22Rv1 (cell line): ENCODE results near the gene CNTN5.

Source experiments
- H3K27ac ChIP-seq: fragments of 450-650 bp; 2 replicates; pipeline ENCODE4 v1.5.1; 2017
- ZFX ChIP-seq: fragments of 450-650 bp; IDR thresholded peaks from 2 replicates; pipeline ENCODE4 v1.6.1; 2017; ENCODE audit warnings: antibody characterized with exemption, borderline replicate concordance
- TF ChIP-seq, protein P1 (sequence below): fragments of 450-650 bp; IDR thresholded peaks from 2 replicates; pipeline ENCODE4 v1.5.1; 2017; ENCODE audit warnings: mild to moderate bottlenecking

Gene CNTN5

DNA sequence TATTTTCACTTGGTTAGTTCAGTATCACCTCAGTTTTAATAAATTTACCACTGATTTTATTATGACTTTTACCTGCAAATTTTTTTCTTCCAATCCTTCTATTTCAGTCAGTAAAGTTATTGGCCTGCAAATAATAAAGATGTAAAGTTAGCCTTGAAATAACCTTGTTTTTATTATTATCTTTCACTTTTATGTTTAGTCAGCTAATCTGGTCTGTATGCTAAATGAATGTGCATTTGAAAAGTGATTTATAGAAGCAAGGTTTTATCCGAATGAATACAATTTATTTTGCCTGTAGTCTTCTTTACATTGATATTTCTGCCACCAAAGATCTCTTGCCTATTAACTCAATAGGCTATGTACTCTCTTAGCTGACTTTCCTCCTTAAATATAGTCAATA, 425.7 kb downstream of the CNTN5 start:
- TF ChIP-seq ZFX = no peak
- TF ChIP-seq, protein P1, sequence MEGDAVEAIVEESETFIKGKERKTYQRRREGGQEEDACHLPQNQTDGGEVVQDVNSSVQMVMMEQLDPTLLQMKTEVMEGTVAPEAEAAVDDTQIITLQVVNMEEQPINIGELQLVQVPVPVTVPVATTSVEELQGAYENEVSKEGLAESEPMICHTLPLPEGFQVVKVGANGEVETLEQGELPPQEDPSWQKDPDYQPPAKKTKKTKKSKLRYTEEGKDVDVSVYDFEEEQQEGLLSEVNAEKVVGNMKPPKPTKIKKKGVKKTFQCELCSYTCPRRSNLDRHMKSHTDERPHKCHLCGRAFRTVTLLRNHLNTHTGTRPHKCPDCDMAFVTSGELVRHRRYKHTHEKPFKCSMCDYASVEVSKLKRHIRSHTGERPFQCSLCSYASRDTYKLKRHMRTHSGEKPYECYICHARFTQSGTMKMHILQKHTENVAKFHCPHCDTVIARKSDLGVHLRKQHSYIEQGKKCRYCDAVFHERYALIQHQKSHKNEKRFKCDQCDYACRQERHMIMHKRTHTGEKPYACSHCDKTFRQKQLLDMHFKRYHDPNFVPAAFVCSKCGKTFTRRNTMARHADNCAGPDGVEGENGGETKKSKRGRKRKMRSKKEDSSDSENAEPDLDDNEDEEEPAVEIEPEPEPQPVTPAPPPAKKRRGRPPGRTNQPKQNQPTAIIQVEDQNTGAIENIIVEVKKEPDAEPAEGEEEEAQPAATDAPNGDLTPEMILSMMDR = no peak
- no peak overlapping the region for H3K27ac ChIP-seq

DNA sequence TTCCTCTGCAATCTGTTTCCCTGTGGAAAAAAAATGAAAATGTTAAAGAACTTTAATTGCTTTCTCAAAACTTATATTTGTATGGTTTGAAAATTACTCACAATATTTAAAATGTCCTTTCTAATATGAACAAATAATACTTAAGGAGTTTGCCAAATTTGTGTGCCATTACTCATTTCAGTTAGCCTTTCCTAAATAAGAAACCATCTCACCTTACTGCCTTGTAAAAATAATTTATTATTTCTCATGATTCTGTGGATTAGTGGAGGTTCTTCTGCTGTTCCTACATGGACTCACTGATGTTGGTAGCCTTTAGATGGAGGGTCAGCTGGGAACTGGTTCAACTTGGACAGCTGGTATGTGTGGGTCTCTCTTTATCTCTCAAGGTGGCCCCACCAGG, 428.6 kb downstream of the CNTN5 start:
- no peak for TF ChIP-seq ZFX
- TF ChIP-seq, protein P1 = no peak
- H3K27ac ChIP-seq = no peak overlapping the region

GRCh38 chr11:99452075-99452474, 431.3 kb downstream of the CNTN5 start:
- no peak overlapping the region for H3K27ac ChIP-seq
- no peak for TF ChIP-seq ZFX
- TF ChIP-seq, protein P1 = no peak

GRCh38 chr11:99461913-99462312, 441.2 kb downstream of the CNTN5 start:
- H3K27ac ChIP-seq = no peak overlapping the region
- no peak for TF ChIP-seq ZFX
- TF ChIP-seq, protein P1 = no peak

DNA sequence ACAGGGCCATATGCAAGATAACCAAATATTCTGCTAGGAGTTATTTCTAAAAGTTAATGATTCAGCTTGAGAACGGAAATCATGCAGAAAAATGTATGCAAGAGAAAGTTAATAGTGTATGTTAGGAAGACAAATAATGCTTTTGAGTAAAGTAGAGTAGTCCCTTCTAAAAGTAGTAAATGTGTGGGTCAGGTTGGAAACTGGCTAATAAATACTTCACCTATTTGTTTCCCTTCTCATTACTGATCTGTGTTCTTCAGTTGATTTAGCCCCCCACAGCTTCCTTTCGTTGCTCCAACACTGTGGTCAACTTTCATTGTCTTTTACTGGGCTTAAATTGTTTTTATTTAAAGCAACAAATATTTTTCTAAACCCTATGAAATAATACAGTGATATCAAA, 444.2 kb downstream of the CNTN5 start:
- no peak overlapping the region for H3K27ac ChIP-seq
- TF ChIP-seq ZFX = no peak
- TF ChIP-seq, protein P1 = no peak

DNA sequence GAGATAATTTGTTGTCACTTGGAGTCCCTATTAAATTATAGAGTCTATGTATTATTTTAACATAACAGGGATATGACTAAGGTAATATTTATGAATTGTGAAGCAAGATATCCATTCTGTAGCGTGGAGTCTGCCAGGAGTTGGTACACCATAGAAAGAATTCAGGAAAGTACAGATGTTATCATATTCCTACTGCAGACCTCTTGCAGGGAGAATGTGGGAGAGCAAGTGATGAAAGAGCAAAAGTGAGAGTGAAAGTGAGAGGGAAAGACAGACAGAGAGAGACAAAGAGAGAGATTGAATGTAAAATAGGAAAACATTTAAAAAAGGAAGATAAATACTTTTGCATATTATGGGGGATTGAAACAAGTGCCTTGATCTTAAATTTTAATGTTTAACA, 468.8 kb downstream of the CNTN5 start:
- H3K27ac ChIP-seq = no peak overlapping the region
- TF ChIP-seq, protein P1 = no peak
- TF ChIP-seq ZFX = no peak

DNA sequence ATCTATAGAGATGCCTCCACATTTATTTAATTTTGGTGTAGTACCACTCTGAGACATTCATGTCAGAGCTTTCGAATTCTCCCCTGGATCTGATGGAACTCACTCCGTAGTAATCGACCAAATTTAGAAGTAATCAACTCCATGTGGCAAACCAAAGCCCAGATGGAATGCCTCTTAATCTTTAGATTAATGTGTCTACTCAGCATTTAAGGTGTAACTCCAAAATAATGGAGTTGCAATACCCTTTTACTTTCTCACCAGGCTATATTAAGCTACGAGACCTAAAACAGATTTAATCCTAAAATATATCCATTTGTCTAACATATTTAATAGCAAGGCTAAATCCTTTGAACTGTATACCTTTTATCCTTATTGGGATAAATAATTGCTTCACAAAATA, 473.3 kb downstream of the CNTN5 start:
- no peak overlapping the region for H3K27ac ChIP-seq
- TF ChIP-seq ZFX = no peak
- TF ChIP-seq, protein P1 = no peak
